Neural cell (in vitro differentiated cells): ENCODE results near the gene ADORA1. TPM values are rescaled to one million over a fixed set of nuclear protein-coding genes. Genes with fewer than 3 reads are reported as not detected.

ENCODE experiments used
- H2AFZ ChIP-seq: fragments of 200-600, 300-800 bp; sonication (generic), shearing (Covaris generic); 2 replicates; pipeline ENCODE4 v1.6.0; 2014; ENCODE audit warnings: low read depth, mild to moderate bottlenecking, antibody characterized with exemption, low read length, moderate library complexity
- H3F3A ChIP-seq: fragments of 200-600 bp; shearing (Covaris generic); 2 replicates; pipeline ENCODE4 v1.6.1; 2016; ENCODE audit warnings: mild to moderate bottlenecking, moderate library complexity, mixed read lengths, antibody characterized with exemption, low read length; ENCODE audit not compliant: insufficient read depth, poor library complexity, severe bottlenecking
- H3K27ac ChIP-seq: fragments of 200-600, 300-800 bp; sonication (generic), shearing (Covaris generic); 2 replicates; pipeline ENCODE4 v1.5.1; 2014; ENCODE audit warnings: mild to moderate bottlenecking, low read length, moderate library complexity
- H3K27me3 ChIP-seq: fragments of 300-800, 200-600 bp; sonication (generic), shearing (Covaris generic); 2 replicates; pipeline ENCODE4 v1.6.0; 2014; ENCODE audit warnings: mild to moderate bottlenecking, low read depth, low read length, moderate library complexity; ENCODE audit not compliant: insufficient read depth
- H3K36me3 ChIP-seq: fragments of 300-800, 200-600 bp; sonication (generic), shearing (Covaris generic); 2 replicates; pipeline ENCODE4 v1.5.1; 2014; ENCODE audit warnings: mild to moderate bottlenecking, antibody characterized with exemption, low read length, moderate library complexity; ENCODE audit not compliant: insufficient read depth
- H3K4me2 ChIP-seq: fragments of 300-800, 200-600 bp; sonication (generic), shearing (Covaris generic); 2 replicates; pipeline ENCODE4 v1.6.0; 2014; ENCODE audit warnings: mild to moderate bottlenecking, low read length
- H3K4me3 ChIP-seq: fragments of 300-800, 200-600 bp; sonication (generic), shearing (Covaris generic); 2 replicates; pipeline ENCODE4 v1.5.1; 2014; ENCODE audit warnings: mild to moderate bottlenecking, low read length, moderate library complexity
- H3K79me2 ChIP-seq: fragments of 200-600 bp; shearing (Covaris generic); replicated peaks from 2 replicates; pipeline ENCODE4 v1.6.0; 2014; ENCODE audit warnings: mild to moderate bottlenecking, low read length, moderate library complexity; ENCODE audit not compliant: insufficient read depth
- H3K9ac ChIP-seq: fragments of 300-800, 200-600 bp; sonication (generic), shearing (Covaris generic); 2 replicates; pipeline ENCODE4 v1.6.1; 2016; ENCODE audit warnings: mild to moderate bottlenecking, low read length, mixed read lengths
- H3K9me2 ChIP-seq: fragments of 200-600 bp; shearing (Covaris generic); 2 replicates; pipeline ENCODE4 v1.6.1; 2016; ENCODE audit warnings: mild to moderate bottlenecking, low read length, mixed read lengths; ENCODE audit not compliant: insufficient read depth
- H3K9me3 ChIP-seq: fragments of 200-600, 300-800 bp; sonication (generic), shearing (Covaris generic); 2 replicates; pipeline ENCODE4 v1.6.1; 2016; ENCODE audit warnings: mild to moderate bottlenecking, mixed run types, low read length, moderate library complexity, mixed read lengths
- H4K20me1 ChIP-seq: fragments of 200-600 bp; shearing (Covaris generic); 2 replicates; pipeline ENCODE4 v1.6.1; 2016; ENCODE audit warnings: mild to moderate bottlenecking, mixed run types; ENCODE audit not compliant: insufficient read depth
- EP300 ChIP-seq: fragments of 450-650 bp; conservative IDR thresholded peaks from 2 replicates; pipeline ENCODE4 v1.6.1; 2014; ENCODE audit warnings: antibody characterized with exemption, mild to moderate bottlenecking, moderate library complexity; ENCODE audit not compliant: poor library complexity, severe bottlenecking
- EZH2 ChIP-seq: fragments of 200-600, 300-800 bp; shearing (Covaris generic), sonication (generic); IDR thresholded peaks from 2 replicates; pipeline ENCODE4 v1.6.1; 2014; ENCODE audit warnings: antibody characterized with exemption, low read length, borderline replicate concordance, mild to moderate bottlenecking; ENCODE audit not compliant: insufficient read depth, poor library complexity, severe bottlenecking
- MXI1 ChIP-seq: fragments of 450-650 bp; conservative IDR thresholded peaks from 2 replicates; pipeline ENCODE4 v1.6.1; 2014; ENCODE audit warnings: antibody characterized with exemption, mild to moderate bottlenecking; ENCODE audit not compliant: poor library complexity, severe bottlenecking
- POLR2AphosphoS5 ChIP-seq: IDR thresholded peaks from 2 replicates; pipeline ENCODE4 v1.6.1; 2012
- RAD21 ChIP-seq: fragments of 450-650 bp; conservative IDR thresholded peaks from 2 replicates; pipeline ENCODE4 v1.6.1; 2014; ENCODE audit warnings: antibody characterized with exemption, mild to moderate bottlenecking, moderate library complexity
- SMC3 ChIP-seq: fragments of 450-650 bp; conservative IDR thresholded peaks from 2 replicates; pipeline ENCODE4 v1.6.1; 2014; ENCODE audit warnings: antibody characterized with exemption, mild to moderate bottlenecking, moderate library complexity; ENCODE audit not compliant: poor library complexity
- TAF1 ChIP-seq: IDR thresholded peaks from 2 replicates; pipeline ENCODE4 v1.6.1; 2012; ENCODE audit warnings: low read depth
- polyA plus RNA-seq: library from polyadenylated mRNA; depleted of rRNA; stranded (reverse); fragments of >200 nt; gene quantifications from 2 replicates; pipeline ENCODE4 v1.2.3, GENCODE V29; 2014
- TF ChIP-seq, protein P1 (sequence below): fragments of 450-650 bp; IDR thresholded peaks from 2 replicates; pipeline ENCODE4 v1.5.1; 2014; ENCODE audit warnings: antibody characterized with exemption, mild to moderate bottlenecking, moderate library complexity; ENCODE audit not compliant: poor library complexity, severe bottlenecking
- TF ChIP-seq, protein P2 (sequence below): IDR thresholded peaks from 2 replicates; pipeline ENCODE4 v1.6.1; 2012; ENCODE audit warnings: borderline replicate concordance

The ADORA1 gene
- polyA plus RNA-seq, 1 donor from 2014 or later: 7.2 TPM

DNA sequence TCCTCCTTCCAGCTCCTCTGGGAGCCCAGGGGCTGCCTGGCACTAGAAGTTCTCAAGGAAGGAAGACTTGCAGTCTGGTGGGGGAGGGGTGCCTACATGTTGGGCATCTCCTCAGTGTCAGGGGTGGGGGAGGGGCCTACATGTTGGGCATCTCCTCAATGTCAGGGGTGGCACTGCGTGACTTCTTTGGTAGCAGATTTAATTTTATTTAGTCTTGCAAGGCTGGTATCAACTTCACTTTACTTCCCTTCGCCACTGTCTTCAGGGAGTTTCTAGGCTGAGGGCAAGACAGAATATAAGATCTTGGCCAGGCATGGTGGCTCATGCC lies 18.5 kb downstream of the ADORA1 start:
- Histone ChIP-seq H3K27ac (no peak overlapping the region), H3K9me2 (no peaks in the 10 kb centered on the region), H3K36me3 (no peaks in the 10 kb centered on the region), H3K27me3 (no peaks in the 10 kb centered on the region), H3K4me3 (no peak overlapping the region), H3K9ac (no peak overlapping the region), H3F3A (no peaks in the 10 kb centered on the region), H3K9me3 (no peaks in the 10 kb centered on the region), H2AFZ (no peak overlapping the region), H3K79me2 (no peaks in the 10 kb centered on the region), H3K4me2 (no peak overlapping the region), H4K20me1 (no peaks in the 10 kb centered on the region)
- TF ChIP-seq EZH2 (no peak), EP300 (no peak), TAF1 (no peak), POLR2AphosphoS5 (no peak), SMC3 (no peak)
- TF ChIP-seq, protein P1, sequence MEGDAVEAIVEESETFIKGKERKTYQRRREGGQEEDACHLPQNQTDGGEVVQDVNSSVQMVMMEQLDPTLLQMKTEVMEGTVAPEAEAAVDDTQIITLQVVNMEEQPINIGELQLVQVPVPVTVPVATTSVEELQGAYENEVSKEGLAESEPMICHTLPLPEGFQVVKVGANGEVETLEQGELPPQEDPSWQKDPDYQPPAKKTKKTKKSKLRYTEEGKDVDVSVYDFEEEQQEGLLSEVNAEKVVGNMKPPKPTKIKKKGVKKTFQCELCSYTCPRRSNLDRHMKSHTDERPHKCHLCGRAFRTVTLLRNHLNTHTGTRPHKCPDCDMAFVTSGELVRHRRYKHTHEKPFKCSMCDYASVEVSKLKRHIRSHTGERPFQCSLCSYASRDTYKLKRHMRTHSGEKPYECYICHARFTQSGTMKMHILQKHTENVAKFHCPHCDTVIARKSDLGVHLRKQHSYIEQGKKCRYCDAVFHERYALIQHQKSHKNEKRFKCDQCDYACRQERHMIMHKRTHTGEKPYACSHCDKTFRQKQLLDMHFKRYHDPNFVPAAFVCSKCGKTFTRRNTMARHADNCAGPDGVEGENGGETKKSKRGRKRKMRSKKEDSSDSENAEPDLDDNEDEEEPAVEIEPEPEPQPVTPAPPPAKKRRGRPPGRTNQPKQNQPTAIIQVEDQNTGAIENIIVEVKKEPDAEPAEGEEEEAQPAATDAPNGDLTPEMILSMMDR: no peak

DNA sequence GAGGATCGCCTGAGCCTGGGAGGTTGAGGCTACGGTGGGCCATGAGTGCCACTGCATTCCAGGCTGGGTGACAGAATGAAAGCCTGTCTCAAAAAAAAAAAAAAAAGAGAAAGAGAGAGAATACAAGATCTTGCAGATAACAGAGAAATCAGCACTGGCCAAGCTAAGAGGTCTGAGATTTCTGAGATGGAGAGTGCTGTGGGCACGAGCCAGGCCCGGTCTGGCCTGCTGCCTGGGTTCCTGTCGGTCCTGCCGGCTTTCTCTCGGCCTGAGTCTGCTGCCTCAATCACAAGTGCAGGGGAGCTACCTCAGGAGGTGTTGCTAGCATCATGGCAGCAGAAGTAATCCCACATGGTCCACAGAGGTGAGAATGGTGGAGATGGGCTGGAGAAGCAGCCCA lies 19.0 kb downstream of the ADORA1 start:
- no peaks in the 10 kb centered on the region for H4K20me1 ChIP-seq
- no peaks in the 10 kb centered on the region for H3K9me2 ChIP-seq
- no peaks in the 10 kb centered on the region for H3K36me3 ChIP-seq
- TF ChIP-seq MXI1: no peak
- TF ChIP-seq POLR2AphosphoS5: no peak
- TF ChIP-seq, protein P1: no peak
- TF ChIP-seq TAF1: no peak
- no peak for TF ChIP-seq SMC3
- no peak for TF ChIP-seq RAD21
- no peak for TF ChIP-seq EP300
- TF ChIP-seq, protein P2, sequence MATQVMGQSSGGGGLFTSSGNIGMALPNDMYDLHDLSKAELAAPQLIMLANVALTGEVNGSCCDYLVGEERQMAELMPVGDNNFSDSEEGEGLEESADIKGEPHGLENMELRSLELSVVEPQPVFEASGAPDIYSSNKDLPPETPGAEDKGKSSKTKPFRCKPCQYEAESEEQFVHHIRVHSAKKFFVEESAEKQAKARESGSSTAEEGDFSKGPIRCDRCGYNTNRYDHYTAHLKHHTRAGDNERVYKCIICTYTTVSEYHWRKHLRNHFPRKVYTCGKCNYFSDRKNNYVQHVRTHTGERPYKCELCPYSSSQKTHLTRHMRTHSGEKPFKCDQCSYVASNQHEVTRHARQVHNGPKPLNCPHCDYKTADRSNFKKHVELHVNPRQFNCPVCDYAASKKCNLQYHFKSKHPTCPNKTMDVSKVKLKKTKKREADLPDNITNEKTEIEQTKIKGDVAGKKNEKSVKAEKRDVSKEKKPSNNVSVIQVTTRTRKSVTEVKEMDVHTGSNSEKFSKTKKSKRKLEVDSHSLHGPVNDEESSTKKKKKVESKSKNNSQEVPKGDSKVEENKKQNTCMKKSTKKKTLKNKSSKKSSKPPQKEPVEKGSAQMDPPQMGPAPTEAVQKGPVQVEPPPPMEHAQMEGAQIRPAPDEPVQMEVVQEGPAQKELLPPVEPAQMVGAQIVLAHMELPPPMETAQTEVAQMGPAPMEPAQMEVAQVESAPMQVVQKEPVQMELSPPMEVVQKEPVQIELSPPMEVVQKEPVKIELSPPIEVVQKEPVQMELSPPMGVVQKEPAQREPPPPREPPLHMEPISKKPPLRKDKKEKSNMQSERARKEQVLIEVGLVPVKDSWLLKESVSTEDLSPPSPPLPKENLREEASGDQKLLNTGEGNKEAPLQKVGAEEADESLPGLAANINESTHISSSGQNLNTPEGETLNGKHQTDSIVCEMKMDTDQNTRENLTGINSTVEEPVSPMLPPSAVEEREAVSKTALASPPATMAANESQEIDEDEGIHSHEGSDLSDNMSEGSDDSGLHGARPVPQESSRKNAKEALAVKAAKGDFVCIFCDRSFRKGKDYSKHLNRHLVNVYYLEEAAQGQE: no peak
- TF ChIP-seq EZH2: no peak
- H2AFZ ChIP-seq: no peak overlapping the region
- no peak overlapping the region for H3K9ac ChIP-seq
- no peak overlapping the region for H3K4me3 ChIP-seq
- no peaks in the 10 kb centered on the region for H3K27me3 ChIP-seq
- no peak overlapping the region for H3K27ac ChIP-seq
- H3K9me3 ChIP-seq: no peaks in the 10 kb centered on the region
- H3F3A ChIP-seq: no peaks in the 10 kb centered on the region
- H3K4me2 ChIP-seq: no peak overlapping the region
- no peaks in the 10 kb centered on the region for H3K79me2 ChIP-seq
